ENCODE results near the gene SCFD2. TPM values are rescaled to one million over a fixed set of nuclear protein-coding genes. Genes with fewer than 3 reads are reported as not detected.

Gene SCFD2
- polyA plus RNA-seq, 1 of the 3 experiments (the other 2 are of a cell fraction), result 14.1 TPM

GRCh38 chr4:53378171-53378482, 12.3 kb upstream of the SCFD2 start:
- Histone ChIP-seq H4K20me1 (ENCODE audit: insufficient read depth) (peaks cover 18% of the 10 kb centered on the region), H3K9me3 (no peaks in the 10 kb centered on the region), H3K4me3 (ENCODE audit: low read depth in 2 of 2, low read length in 1 of 2) (peak overlapping the region; percentile 82 to 96), H3K79me2 (ENCODE audit: insufficient read depth) (peaks cover 57% of the 10 kb centered on the region), H3K27me3 (ENCODE audit: insufficient read depth) (no peaks in the 10 kb centered on the region), H2AFZ (ENCODE audit: low read depth) (peak overlapping the region; percentile 83; the same call in 1 of the 2 replicates), H3K4me1 (ENCODE audit: control insufficient read depth in 1 of 2, insufficient read depth in 2 of 2, low read depth in 1 of 2, low read length in 1 of 2) (peaks cover 8 to 12% of the 10 kb centered on the region in 2 experiments; a peak in 3 of 4 replicates), H3K9ac (peak overlapping the region; percentile 88), H3K9me2 (no peaks in the 10 kb centered on the region), H3F3A (replicated peaks; ENCODE audit: insufficient read depth) (no peaks in the 10 kb centered on the region), H3K36me3 (replicated peaks in 1 of 2; ENCODE audit: control insufficient read depth in 1 of 2, insufficient read depth in 2 of 2, low read length in 1 of 2) (peaks cover 13 to 22% of the 10 kb centered on the region in 2 experiments), H3K4me2 (peak overlapping the region; percentile 83), H3K27ac (ENCODE audit: low read depth in 2 of 2, low read length in 1 of 2) (peak overlapping the region; percentile 74 to 94; a peak in 3 of 4 replicates)
- POLR2A ChIA-PET, result interaction anchor here (1.2 to 2.3 kb wide), 3 partner anchors 10 to 325 kb away, joined by 3 to 7 read pairs (median 6); partner anchors contain the start of gene SCFD2
- no peak for DNase-seq
- 2% methylated on average over 9 of the region's 10 CpGs for WGBS (ENCODE audit: low lambda C conversion rate)
- TF ChIP-seq POLR2AphosphoS5 (IDR thresholded peaks at IDR 0.05; ENCODE audit: low read depth, low read length), result no peak
- TF ChIP-seq MAX (IDR thresholded peaks at IDR 0.05; ENCODE audit: low read depth), result no peak
- TF ChIP-seq FOXJ3 (CRISPR knock-in tag; IDR thresholded peaks at IDR 0.05), result no peak
- no peak for TF ChIP-seq MXI1 (IDR thresholded peaks at IDR 0.05; ENCODE audit: low read depth, low read length)
- CTCF ChIA-PET, result interaction anchor here (0.6 to 1.2 kb wide), 3 partner anchors 61 to 856 kb away, joined by 3 read pairs; no protein-coding TSS in a partner anchor

GRCh38 chr4:53377319-53378170, 11.7 kb upstream of the SCFD2 start, which contains the start of gene FIP1L1:
Gene FIP1L1 (plus strand): TSS chr4:53377641. CDS start chr4:53377839, 198 bp downstream.
- CTCF ChIA-PET, result interaction anchor here (0.6 to 1.2 kb wide), 3 partner anchors 61 to 857 kb away, joined by 3 read pairs; no protein-coding TSS in a partner anchor
- TF ChIP-seq FOXM1 (IDR thresholded peaks at IDR 0.05; ENCODE audit: low read depth), result no peak
- TF ChIP-seq MXI1 (IDR thresholded peaks at IDR 0.05; ENCODE audit: low read depth, low read length), result no peak; the same call in none of the 2 replicates
- TF ChIP-seq EZH2phosphoT487 (IDR thresholded peaks at IDR 0.05; ENCODE audit: borderline replicate concordance, low read depth), result no peak
- TF ChIP-seq USF2 (IDR thresholded peaks at IDR 0.05; ENCODE audit: borderline replicate concordance, low read depth, low read length), result no peak
- 0 out of 2 replicates have a peak, but pooled peaks have one; percentile 37 for TF ChIP-seq SIN3A (IDR thresholded peaks at IDR 0.05; ENCODE audit: borderline replicate concordance, low read depth, low read length)
- TF ChIP-seq TAF1 (IDR thresholded peaks at IDR 0.05; ENCODE audit: borderline replicate concordance, low read depth, low read length), result peak; percentile 88
- TF ChIP-seq MEF2A (IDR thresholded peaks at IDR 0.05; ENCODE audit: borderline replicate concordance, low read depth), result no peak
- peak; percentile 96 for TF ChIP-seq NRF1 (IDR thresholded peaks at IDR 0.05; ENCODE audit: low read depth, low read length)
- no peak; the same call in 1 of the 2 replicates for TF ChIP-seq REST (IDR thresholded peaks at IDR 0.05; ENCODE audit: low read depth, low read length)
- no peak for TF ChIP-seq TEAD4 (IDR thresholded peaks at IDR 0.05; ENCODE audit: borderline replicate concordance, insufficient read depth)
- TF ChIP-seq USF1 (IDR thresholded peaks at IDR 0.05; ENCODE audit: borderline replicate concordance, low read depth), result no peak
- TF ChIP-seq POLR2AphosphoS5 (IDR thresholded peaks at IDR 0.05; ENCODE audit: low read depth, low read length), result peak; percentile 89
- peak; percentile 85 for TF ChIP-seq YY1 (IDR thresholded peaks at IDR 0.05; ENCODE audit: low read depth)
- no peak for TF ChIP-seq JUND (IDR thresholded peaks at IDR 0.05)
- peak; percentile 67 for TF ChIP-seq GABPA (IDR thresholded peaks at IDR 0.05; ENCODE audit: low read depth)
- TF ChIP-seq NFIC (IDR thresholded peaks at IDR 0.05; ENCODE audit: borderline replicate concordance), result no peak

More at GRCh38 chr4:53377319-53378170, 11.7 kb upstream of the SCFD2 start, which contains the start of gene FIP1L1:
- Histone ChIP-seq H3K9me2 (no peaks in the 10 kb centered on the region), H3K9ac (peak within 1 kb of the TSS; percentile 88), H3K9me3 (no peaks in the 10 kb centered on the region), H3K4me2 (peak within 1 kb of the TSS; percentile 83), H3K36me3 (replicated peaks in 1 of 2; ENCODE audit: control insufficient read depth in 1 of 2, insufficient read depth in 2 of 2, low read length in 1 of 2) (peaks cover 11 to 17% of the 10 kb centered on the region in 2 experiments), H3K27ac (ENCODE audit: low read depth in 2 of 2, low read length in 1 of 2) (peak within 1 kb of the TSS; percentile 74 to 94), H3K79me2 (ENCODE audit: insufficient read depth) (peaks cover 51% of the 10 kb centered on the region), H4K20me1 (ENCODE audit: insufficient read depth) (peaks cover 18% of the 10 kb centered on the region), H3K4me3 (ENCODE audit: low read depth in 2 of 2, low read length in 1 of 2) (peak within 1 kb of the TSS; percentile 82 to 96), H3F3A (replicated peaks; ENCODE audit: insufficient read depth) (no peaks in the 10 kb centered on the region), H3K27me3 (ENCODE audit: insufficient read depth) (no peaks in the 10 kb centered on the region), H2AFZ (ENCODE audit: low read depth) (peak within 1 kb of the TSS; percentile 91), H3K4me1 (ENCODE audit: control insufficient read depth in 1 of 2, insufficient read depth in 2 of 2, low read depth in 1 of 2, low read length in 1 of 2) (peaks cover 8 to 12% of the 10 kb centered on the region in 2 experiments; a peak in 3 of 4 replicates)
- DNase-seq, result peak; percentile 98
- WGBS (ENCODE audit: low lambda C conversion rate), result 2% methylated on average over 12 of the region's 85 CpGs
- POLR2A ChIA-PET, result interaction anchor here (1.2 to 2.3 kb wide), 3 partner anchors 11 to 325 kb away, joined by 3 to 7 read pairs (median 6); partner anchors contain the start of gene SCFD2
